Neutrophil (primary cell): ENCODE data around the gene AP2B1.

Experiments
- H3K27ac ChIP-seq: fragments of 200-600 bp; sonication (generic); 2 replicates; pipeline ENCODE4 v1.5.1; 2016; ENCODE audit warnings: mild to moderate bottlenecking, moderate library complexity
- H3K27me3 ChIP-seq: fragments of 200-600 bp; sonication (generic); 2 replicates; pipeline ENCODE4 v1.6.0; 2016; ENCODE audit warnings: mild to moderate bottlenecking
- H3K36me3 ChIP-seq: fragments of 200-600 bp; sonication (generic); 2 replicates; pipeline ENCODE4 v1.5.1; 2017
- H3K4me1 ChIP-seq, 2 experiments: fragments of 200-600 bp in 1 of 2; sonication (generic) in 1 of 2; 1 replicate in 1 of 2; 2 replicates in 1 of 2; pipeline versions ENCODE4 v1.5.1 to v1.6.1; 2013 to 2016; ENCODE audit warnings: low read depth in 1 of 2, low read length in 1 of 2, mild to moderate bottlenecking in 1 of 2, moderate library complexity in 1 of 2; ENCODE audit not compliant: control insufficient read depth in 1 of 2, insufficient read depth in 1 of 2
- H3K4me3 ChIP-seq, 2 experiments: fragments of 200-600 bp in 1 of 2; sonication (generic) in 1 of 2; 1 replicate in 1 of 2; 2 replicates in 1 of 2; pipeline ENCODE4 v1.5.1; 2013 to 2016; ENCODE audit warnings: low read depth in 1 of 2, low read length in 1 of 2, mild to moderate bottlenecking in 1 of 2, moderate library complexity in 1 of 2
- H3K9me3 ChIP-seq: fragments of 200-600 bp; sonication (generic); 2 replicates; pipeline ENCODE4 v1.5.1; 2016
- CTCF ChIP-seq: fragments of 200-600 bp; sonication (generic); IDR thresholded peaks from 2 replicates; pipeline ENCODE4 v1.5.1; 2016; ENCODE audit warnings: antibody characterized with exemption

The AP2B1 gene

GRCh38 chr17:35586569-35587073 is 501 bp upstream of the AP2B1 start:
- Histone ChIP-seq H3K27me3 (peaks cover 28% of the 10 kb centered on the region), H3K27ac (peak overlapping the region; percentile 93), H3K9me3 (no peaks in the 10 kb centered on the region), H3K4me1 (peaks cover 25 to 27% of the 10 kb centered on the region in 2 experiments), H3K4me3 (peak overlapping the region; percentile 76 to 94), H3K36me3 (no peaks in the 10 kb centered on the region)
- no peak for TF ChIP-seq CTCF

GRCh38 chr17:35588196-35588920 is 1.2 kb downstream of the AP2B1 start:
- Histone ChIP-seq H3K4me3 (peak overlapping the region; percentile 76 to 94), H3K9me3 (no peaks in the 10 kb centered on the region), H3K4me1 (peaks cover 25 to 27% of the 10 kb centered on the region in 2 experiments), H3K36me3 (no peaks in the 10 kb centered on the region), H3K27ac (peak overlapping the region; percentile 93), H3K27me3 (peaks cover 15% of the 10 kb centered on the region)
- no peak for TF ChIP-seq CTCF

GRCh38 chr17:35596072-35596471 is 8.9 kb downstream of the AP2B1 start:
- no peak overlapping the region for H3K4me3 ChIP-seq
- no peaks in the 10 kb centered on the region for H3K27me3 ChIP-seq
- no peak for TF ChIP-seq CTCF
- peaks cover 69% of the 10 kb centered on the region for H3K36me3 ChIP-seq
- no peaks in the 10 kb centered on the region for H3K9me3 ChIP-seq
- no peaks in the 10 kb centered on the region for H3K4me1 ChIP-seq
- H3K27ac ChIP-seq, result no peak overlapping the region

- Histone ChIP-seq H3K9me3 (no peaks in the 10 kb centered on the region), H3K4me3 (no peak overlapping the region), H3K36me3 (peaks cover 75% of the 10 kb centered on the region), H3K27ac (no peak overlapping the region), H3K27me3 (no peaks in the 10 kb centered on the region), H3K4me1 (no peaks in the 10 kb centered on the region)
- no peak for TF ChIP-seq CTCF
Measured at GRCh38 chr17:35596530-35597233, 9.6 kb downstream of the AP2B1 start.

GRCh38 chr17:35597604-35598003 is 10.5 kb downstream of the AP2B1 start:
- no peaks in the 10 kb centered on the region for H3K4me1 ChIP-seq
- no peak overlapping the region for H3K27ac ChIP-seq
- no peak for TF ChIP-seq CTCF
- no peaks in the 10 kb centered on the region for H3K9me3 ChIP-seq
- H3K27me3 ChIP-seq, result no peaks in the 10 kb centered on the region
- H3K36me3 ChIP-seq, result peaks cover 85% of the 10 kb centered on the region
- no peak overlapping the region for H3K4me3 ChIP-seq
